Breast epithelium (tissue), 4 donors: ENCODE data around the gene SARS1. TPM values are rescaled to one million over a fixed set of nuclear protein-coding genes. Genes with fewer than 3 reads are reported as not detected.
"Not testable (repeated sequence)": the region's sequence is repeated elsewhere in the genome, so short reads cannot be mapped to it uniquely, and the experiment has no call there.

Experiments used
- DNase-seq, 2 donors: peaks; one replicate each; pipeline ENCODE4 v3.0.0-alpha.2; 2019; ENCODE audit warnings: low spot score in 2 of 2
- H3K27ac ChIP-seq, 2 donors: fragments of 200-600 bp; sonication (generic) in 1 of 2; one replicate each; pipeline ENCODE4 v1.5.1; 2016 to 2019; ENCODE audit warnings: mild to moderate bottlenecking in 1 of 2
- H3K27me3 ChIP-seq, 2 donors: fragments of 200-600 bp; sonication (generic) in 1 of 2; one replicate each; pipeline versions ENCODE4 v1.5.1 to v1.6.0; 2017 to 2019; ENCODE audit warnings: control low read depth in 1 of 2, mild to moderate bottlenecking in 1 of 2
- H3K36me3 ChIP-seq: fragments of 200-600 bp; one replicate; pipeline ENCODE4 v1.5.1; 2019
- H3K4me1 ChIP-seq, 2 donors: fragments of 200-600 bp; sonication (generic); one replicate each; pipeline ENCODE4 v1.5.1; 2016 to 2019; ENCODE audit warnings: control low read depth in 1 of 2
- H3K4me3 ChIP-seq, 3 donors: fragments of 200-600 bp; sonication (generic); 1 replicate in 2 of 3; 2 replicates in 1 of 3; pipeline ENCODE4 v1.5.1; 2016 to 2019; ENCODE audit warnings: mild to moderate bottlenecking in 3 of 3, moderate library complexity in 2 of 3
- H3K9me3 ChIP-seq, 2 donors: fragments of 200-600 bp; sonication (generic) in 1 of 2; one replicate each; pipeline ENCODE4 v1.5.1; 2016 to 2019; ENCODE audit warnings: control low read depth in 1 of 2
- CTCF ChIP-seq, 3 donors: fragments of 450-650 bp; IDR thresholded peaks; one replicate each; pipeline ENCODE4 v1.5.1; 2016 to 2017; ENCODE audit warnings: antibody characterized with exemption in 3 of 3, mild to moderate bottlenecking in 3 of 3, moderate library complexity in 3 of 3
- POLR2A ChIP-seq: fragments of 450-650 bp; IDR thresholded peaks from one replicate; pipeline ENCODE4 v1.6.1; 2016; ENCODE audit warnings: antibody characterized with exemption, mild to moderate bottlenecking, moderate library complexity
- POLR2AphosphoS5 ChIP-seq, 3 donors: sonication (generic); formaldehyde crosslinking; IDR thresholded peaks; one replicate each; pipeline ENCODE4 v1.6.1; 2017; ENCODE audit warnings: antibody characterized with exemption in 3 of 3
- intact Hi-C: fragments of 100-400 bp; cut with DNase I; formaldehyde crosslinking; loops from one replicate; pipeline ENCODE4 v1.15.1; 2023; ENCODE audit warnings: low total_unique reads
- total RNA-seq, 3 donors: library from RNA; depleted of rRNA; stranded (reverse); fragments of >200 nt; gene quantifications; one replicate each; pipeline ENCODE4 v1.1.0, GENCODE V29; 2016

SARS1 gene
- total RNA-seq, 3 donors from 2014 or later = 146 to 172 (median 161) TPM

- H3K27me3 ChIP-seq = no peaks in the 10 kb centered on the region
- H3K4me3 ChIP-seq = no peak overlapping the region
- no peaks in the 10 kb centered on the region for H3K36me3 ChIP-seq
- H3K4me1 ChIP-seq = peaks cover 0 to 5% of the 10 kb centered on the region in 2 donors
- TF ChIP-seq POLR2A (no peak), POLR2AphosphoS5 (IDR thresholded peaks at IDR 0.05) (no peak), CTCF (IDR thresholded peaks at IDR 0.05) (no peak)
- intact Hi-C loops = no loop called here
- H3K9me3 ChIP-seq = no peaks in the 10 kb centered on the region
- no peak for DNase-seq
- H3K27ac ChIP-seq = peak overlapping the region in 1 of 2 donors; percentile 50
These were observed 42.1 kb upstream of the SARS1 start for GRCh38 chr1:109171646-109172045.

- H3K27me3 ChIP-seq, H3K27ac ChIP-seq, intact Hi-C loops: not testable (repeated sequence)
These were observed 37.4 kb upstream of the SARS1 start for GRCh38 chr1:109176349-109176748.

GRCh38 chr1:109180715-109181084, 33.0 kb upstream of the SARS1 start:
- H3K27me3 ChIP-seq, H3K36me3 ChIP-seq, H3K4me1 ChIP-seq, DNase-seq, H3K4me3 ChIP-seq, intact Hi-C loops, H3K9me3 ChIP-seq: not testable (repeated sequence)
- H3K27ac ChIP-seq = peak overlapping the region; percentile 10 to 45
- peak in 1 of 3 donors; percentile 15 for TF ChIP-seq CTCF (IDR thresholded peaks at IDR 0.05)

More at GRCh38 chr1:109176349-109176748, 37.4 kb upstream of the SARS1 start:
- H3K4me3 ChIP-seq, H3K9me3 ChIP-seq, H3K4me1 ChIP-seq, DNase-seq, H3K36me3 ChIP-seq: not testable (repeated sequence)

GRCh38 chr1:109181085-109181806, 32.5 kb upstream of the SARS1 start:
- Histone ChIP-seq H3K4me3 (no peak overlapping the region), H3K9me3 (no peaks in the 10 kb centered on the region), H3K4me1 (peaks cover 0 to 3% of the 10 kb centered on the region in 2 donors), H3K27ac (peak overlapping the region; percentile 7 to 40), H3K27me3 (no peaks in the 10 kb centered on the region), H3K36me3 (no peaks in the 10 kb centered on the region)
- intact Hi-C loops = no loop called here
- TF ChIP-seq POLR2A = no peak
- no peak for TF ChIP-seq CTCF (IDR thresholded peaks at IDR 0.05)
- no peak for TF ChIP-seq POLR2AphosphoS5 (IDR thresholded peaks at IDR 0.05)
- no peak for DNase-seq

- Histone ChIP-seq H3K27ac (peak overlapping the region in 1 of 2 donors; percentile 40), H3K9me3 (no peaks in the 10 kb centered on the region), H3K4me3 (no peak overlapping the region), H3K4me1 (peaks cover 0 to 6% of the 10 kb centered on the region in 2 donors), H3K27me3 (no peaks in the 10 kb centered on the region), H3K36me3 (no peaks in the 10 kb centered on the region)
- no peak for TF ChIP-seq POLR2A
- no peak for TF ChIP-seq CTCF (IDR thresholded peaks at IDR 0.05)
- no peak for TF ChIP-seq POLR2AphosphoS5 (IDR thresholded peaks at IDR 0.05)
- intact Hi-C loops = no loop called here
- DNase-seq = no peak
These were observed 31.9 kb upstream of the SARS1 start for GRCh38 chr1:109181807-109182163.
